Measurements from ENCODE around the gene NLN.
"Not testable (repeated sequence)": the region's sequence is repeated elsewhere in the genome, so short reads cannot be mapped to it uniquely, and the experiment has no call there.

The NLN gene

GRCh38 chr5:65721720-65722574 lies at the start of gene NLN, which contains the start of gene SGTB:
Gene NLN, plus strand, starts transcription at chr5:65722205. Its CDS starts 169 bp downstream, at chr5:65722374.
Gene SGTB, minus strand, starts transcription at chr5:65722109. Its CDS starts 1,302 bp downstream, at chr5:65720807.
- Histone ChIP-seq H3K79me2 (ENCODE audit: insufficient read depth, low read length) (peaks cover 10% of the 10 kb centered on the region; the same call in 1 of the 2 replicates), H3K9me2 (replicated peaks; ENCODE audit: low read depth, low read length) (no peaks in the 10 kb centered on the region), H3K36me3 (ENCODE audit: insufficient read depth, low read length) (no peaks in the 10 kb centered on the region), H3K4me3 (ENCODE audit: low read length, poor library complexity, severe bottlenecking) (peak within 1 kb of the TSS; percentile 93), H3K4me1 (ENCODE audit: insufficient read depth, low read length, poor library complexity, severe bottlenecking) (peaks cover 39% of the 10 kb centered on the region), H3F3A (ENCODE audit: low read depth) (no peaks in the 10 kb centered on the region), H3K4me2 (ENCODE audit: low read depth, low read length, poor library complexity, severe bottlenecking) (peak within 1 kb of the TSS; percentile 90), H3K9ac (ENCODE audit: low read depth, low read length, poor library complexity, severe bottlenecking) (peak within 1 kb of the TSS; percentile 82), H3K9me3 (ENCODE audit: insufficient read depth, low read depth, low read length) (no peaks in the 10 kb centered on the region), H3K27me3 (ENCODE audit: insufficient read depth, low read length, poor library complexity, severe bottlenecking) (no peaks in the 10 kb centered on the region), H2AFZ (ENCODE audit: low read length) (peak within 1 kb of the TSS; percentile 93), H4K20me1 (ENCODE audit: insufficient read depth, low read length, poor library complexity, severe bottlenecking) (no peaks in the 10 kb centered on the region)
- TF ChIP-seq EZH2phosphoT487 (IDR thresholded peaks at IDR 0.05; ENCODE audit: borderline replicate concordance) (no peak), CTCF (conservative IDR thresholded peaks at IDR 0.05; ENCODE audit: low read length) (no peak)

- H4K20me1 ChIP-seq (ENCODE audit: insufficient read depth, low read length, poor library complexity, severe bottlenecking): no peaks in the 10 kb centered on the region
Measured at GRCh38 chr5:65672796-65673195, 49.2 kb upstream of the NLN start.

GRCh38 chr5:65674749-65675148 lies 47.3 kb upstream of the NLN start:
- Histone ChIP-seq H3K4me1 (ENCODE audit: insufficient read depth, low read length, poor library complexity, severe bottlenecking) (no peaks in the 10 kb centered on the region), H3K36me3 (ENCODE audit: insufficient read depth, low read length) (peaks cover 16% of the 10 kb centered on the region; the same call in 1 of the 2 replicates), H3K27me3 (ENCODE audit: insufficient read depth, low read length, poor library complexity, severe bottlenecking) (no peaks in the 10 kb centered on the region), H4K20me1 (ENCODE audit: insufficient read depth, low read length, poor library complexity, severe bottlenecking) (no peaks in the 10 kb centered on the region), H3F3A (ENCODE audit: low read depth) (no peaks in the 10 kb centered on the region), H3K4me3 (ENCODE audit: low read length, poor library complexity, severe bottlenecking) (no peak overlapping the region), H3K9ac (ENCODE audit: low read depth, low read length, poor library complexity, severe bottlenecking) (no peak overlapping the region), H3K4me2 (ENCODE audit: low read depth, low read length, poor library complexity, severe bottlenecking) (no peak overlapping the region), H2AFZ (ENCODE audit: low read length) (no peak overlapping the region), H3K9me2 (replicated peaks; ENCODE audit: low read depth, low read length) (no peaks in the 10 kb centered on the region), H3K79me2 (ENCODE audit: insufficient read depth, low read length) (no peaks in the 10 kb centered on the region), H3K9me3 (ENCODE audit: insufficient read depth, low read depth, low read length) (no peaks in the 10 kb centered on the region)
- TF ChIP-seq CTCF (conservative IDR thresholded peaks at IDR 0.05; ENCODE audit: low read length): no peak
- no peak for TF ChIP-seq EZH2phosphoT487 (IDR thresholded peaks at IDR 0.05; ENCODE audit: borderline replicate concordance)

More at GRCh38 chr5:65672796-65673195, 49.2 kb upstream of the NLN start:
- Histone ChIP-seq H3K79me2 (ENCODE audit: insufficient read depth, low read length) (no peaks in the 10 kb centered on the region), H3K9me3 (ENCODE audit: insufficient read depth, low read depth, low read length) (no peaks in the 10 kb centered on the region), H3F3A (ENCODE audit: low read depth) (no peaks in the 10 kb centered on the region), H3K4me2 (ENCODE audit: low read depth, low read length, poor library complexity, severe bottlenecking) (no peak overlapping the region), H3K27me3 (ENCODE audit: insufficient read depth, low read length, poor library complexity, severe bottlenecking) (no peaks in the 10 kb centered on the region), H3K9me2 (replicated peaks; ENCODE audit: low read depth, low read length) (no peaks in the 10 kb centered on the region), H3K36me3 (ENCODE audit: insufficient read depth, low read length) (peaks cover 16% of the 10 kb centered on the region; the same call in 1 of the 2 replicates), H2AFZ (ENCODE audit: low read length) (no peak overlapping the region), H3K9ac (ENCODE audit: low read depth, low read length, poor library complexity, severe bottlenecking) (no peak overlapping the region), H3K4me1 (ENCODE audit: insufficient read depth, low read length, poor library complexity, severe bottlenecking) (peaks cover 4% of the 10 kb centered on the region), H3K4me3 (ENCODE audit: low read length, poor library complexity, severe bottlenecking) (no peak overlapping the region)
- TF ChIP-seq EZH2phosphoT487 (IDR thresholded peaks at IDR 0.05; ENCODE audit: borderline replicate concordance) (no peak), CTCF (conservative IDR thresholded peaks at IDR 0.05; ENCODE audit: low read length) (no peak)

- not testable (repeated sequence) for H3K9ac ChIP-seq (ENCODE audit: low read depth, low read length, poor library complexity, severe bottlenecking); H3K27me3 ChIP-seq (ENCODE audit: insufficient read depth, low read length, poor library complexity, severe bottlenecking); H3K4me1 ChIP-seq (ENCODE audit: insufficient read depth, low read length, poor library complexity, severe bottlenecking); H2AFZ ChIP-seq (ENCODE audit: low read length); H3K9me2 ChIP-seq (replicated peaks; ENCODE audit: low read depth, low read length); H3K9me3 ChIP-seq (ENCODE audit: insufficient read depth, low read depth, low read length); H4K20me1 ChIP-seq (ENCODE audit: insufficient read depth, low read length, poor library complexity, severe bottlenecking); H3F3A ChIP-seq (ENCODE audit: low read depth); H3K4me2 ChIP-seq (ENCODE audit: low read depth, low read length, poor library complexity, severe bottlenecking); H3K4me3 ChIP-seq (ENCODE audit: low read length, poor library complexity, severe bottlenecking); H3K79me2 ChIP-seq (ENCODE audit: insufficient read depth, low read length)
- H3K36me3 ChIP-seq (ENCODE audit: insufficient read depth, low read length): peaks cover 14% of the 10 kb centered on the region; the same call in 1 of the 2 replicates
Measured at GRCh38 chr5:65676056-65676455, 45.9 kb upstream of the NLN start.
